ENCODE measurements around the gene DCC.
"Not testable (repeated sequence)": the region's sequence is repeated elsewhere in the genome, so short reads cannot be mapped to it uniquely, and the experiment has no call there.

DCC gene

GRCh38 chr18:53503914-53504441 is 1164.0 kb downstream of the DCC start:
- no peak for TF ChIP-seq CTCF (IDR thresholded peaks at IDR 0.05)
- no peak overlapping the region for H3K4me3 ChIP-seq
- no peak for DNase-seq (ENCODE audit: low spot score)

GRCh38 chr18:53508529-53508928 is 1168.5 kb downstream of the DCC start:
- no peak for TF ChIP-seq CTCF (IDR thresholded peaks at IDR 0.05)
- Histone ChIP-seq H3K4me3 (no peak overlapping the region), H3K27ac (no peak overlapping the region)
- DNase-seq (ENCODE audit: low spot score), result no peak

More at GRCh38 chr18:53503914-53504441, 1164.0 kb downstream of the DCC start:
- no peak overlapping the region for H3K27ac ChIP-seq

DNA sequence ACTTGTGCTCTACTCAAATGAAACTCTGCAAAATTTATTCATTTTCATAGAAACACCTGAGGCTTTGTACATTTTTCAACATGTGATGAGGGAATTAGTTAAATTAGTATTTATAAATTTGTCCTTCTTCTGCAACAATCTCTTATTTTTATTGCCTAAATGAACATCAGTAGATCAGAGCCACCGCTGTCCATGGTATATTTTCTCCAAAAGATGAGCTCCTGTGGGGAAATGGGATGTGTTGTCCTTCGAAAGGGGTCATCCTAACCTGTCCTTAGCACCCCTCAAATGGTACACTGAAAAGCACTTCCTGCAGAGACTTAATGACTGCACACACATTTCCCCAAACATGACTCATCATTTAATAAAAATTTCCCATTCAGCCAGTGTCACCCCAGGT is 1169.9 kb downstream of the DCC start:
- no peak for DNase-seq (ENCODE audit: low spot score)
- no peak overlapping the region for H3K4me3 ChIP-seq

DNA sequence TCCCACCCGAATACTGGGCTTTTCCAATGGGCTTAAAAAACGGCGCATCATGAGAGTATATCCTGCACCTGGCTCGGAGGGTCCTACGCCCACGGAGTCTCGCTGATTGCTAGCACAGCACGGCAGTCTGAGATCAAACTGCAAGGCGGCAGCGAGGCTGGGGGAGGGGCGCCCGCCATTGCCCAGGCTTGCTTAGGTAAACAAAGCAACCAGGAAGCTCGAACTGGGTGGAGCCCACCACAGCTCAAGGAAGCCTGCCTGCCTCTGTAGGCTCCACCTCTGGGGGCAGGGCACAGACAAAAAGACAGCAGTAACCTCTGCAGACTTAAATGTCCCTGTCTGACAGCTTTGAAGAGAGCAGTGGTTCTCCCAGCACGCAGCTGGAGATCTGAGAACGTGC is 1171.7 kb downstream of the DCC start:
- not testable (repeated sequence) for DNase-seq (ENCODE audit: low spot score); H3K4me3 ChIP-seq; H3K27ac ChIP-seq

More for the DNA sequence above, 1169.9 kb downstream of the DCC start:
- H3K27ac ChIP-seq, result no peak overlapping the region
- TF ChIP-seq CTCF (IDR thresholded peaks at IDR 0.05), result no peak

GRCh38 chr18:53521068-53521467 is 1181.1 kb downstream of the DCC start:
- DNase-seq (ENCODE audit: low spot score), result no peak

DNA sequence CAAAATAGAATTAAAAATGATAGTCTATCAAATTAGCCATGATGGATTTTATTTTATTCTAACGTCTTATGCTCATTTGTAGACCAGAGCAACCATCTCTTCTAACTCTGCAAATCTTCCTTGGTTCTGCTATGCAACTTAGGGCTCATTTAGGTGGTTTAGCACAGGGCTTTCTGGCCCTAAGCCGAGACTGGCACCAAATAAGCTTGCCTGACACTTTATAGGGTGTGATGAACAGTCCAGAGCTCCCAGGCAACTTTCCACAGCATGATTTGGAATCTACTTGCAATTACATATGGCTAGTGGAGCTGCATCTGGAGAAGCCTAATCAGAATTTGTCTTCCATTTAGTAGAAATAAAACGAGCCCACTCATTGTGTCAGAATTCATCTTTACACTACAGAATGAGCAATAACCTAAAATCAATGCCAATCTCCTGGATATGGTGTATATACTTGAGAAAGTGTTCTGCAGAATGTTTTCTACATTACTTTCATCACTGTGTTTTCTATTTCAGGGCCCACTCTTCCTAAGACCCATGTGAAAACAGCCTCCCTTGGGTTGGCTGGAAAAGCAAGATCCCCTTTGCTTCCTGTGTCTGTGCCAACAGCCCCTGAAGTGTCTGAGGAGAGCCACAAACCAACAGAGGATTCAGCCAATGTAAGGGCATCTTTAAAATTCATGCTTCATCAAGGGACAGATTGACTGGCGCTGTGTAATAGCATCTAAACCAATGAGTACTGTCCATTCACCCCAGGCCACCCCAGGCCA is 1186.3 kb downstream of the DCC start:
- DNase-seq (ENCODE audit: low spot score), result no peak
- no peak overlapping the region for H3K27ac ChIP-seq
- TF ChIP-seq CTCF (IDR thresholded peaks at IDR 0.05), result no peak

More at GRCh38 chr18:53521068-53521467, 1181.1 kb downstream of the DCC start:
- TF ChIP-seq CTCF (IDR thresholded peaks at IDR 0.05), result no peak
- Histone ChIP-seq H3K4me3 (no peak overlapping the region), H3K27ac (no peak overlapping the region)

DNA sequence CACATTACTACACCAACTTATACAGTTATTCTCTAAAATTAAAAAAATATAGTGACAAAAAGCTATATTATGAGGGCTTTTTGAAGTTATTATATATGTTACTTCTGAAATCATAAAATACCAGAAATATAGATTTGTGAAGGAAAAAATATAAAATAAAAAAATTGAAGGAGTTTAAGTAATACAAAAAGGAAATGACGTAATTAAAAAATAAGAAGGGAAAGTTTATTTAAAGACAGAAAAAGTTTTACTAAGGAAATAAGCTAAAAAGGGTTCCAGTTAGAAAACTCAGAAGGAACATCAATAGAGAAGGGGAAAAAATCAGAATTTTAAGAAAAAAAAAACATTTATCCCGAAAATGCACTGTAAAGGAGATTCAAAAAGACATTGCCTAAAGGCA is 1187.4 kb downstream of the DCC start:
- no peak for TF ChIP-seq CTCF (IDR thresholded peaks at IDR 0.05)
- no peak overlapping the region for H3K27ac ChIP-seq
- H3K4me3 ChIP-seq, result no peak overlapping the region
- no peak for DNase-seq (ENCODE audit: low spot score)

More for the DNA sequence above, 1186.3 kb downstream of the DCC start:
- no peak overlapping the region for H3K4me3 ChIP-seq
